Naive thymus-derived CD8-positive, alpha-beta T cell (primary cell): Measurements from ENCODE around the gene CBLB. TPM values are rescaled to one million over a fixed set of nuclear protein-coding genes. Genes with fewer than 3 reads are reported as not detected.

Experiments used
- ATAC-seq, 2 donors: fragments of 150-1000 bp; cut with Tn5 transposase in 1 of 2; sonication (Bioruptor Pico), chemical (Tn5 transposase) in 1 of 2; 1 replicate in 1 of 2; 2 replicates in 1 of 2; pipeline ENCODE4 v1.10.0; 2021; ENCODE audit warnings: mild to moderate bottlenecking in 2 of 2, moderate library complexity in 2 of 2
- POLR2A ChIA-PET: fragments of 350-600 bp; sonication (Branson Sonifier 250); formaldehyde crosslinking; loops from one replicate; lab custom pipeline; 2021; ENCODE audit warnings: antibody characterized with exemption; lab: Charles Lee
- DNase-seq, 10 donors: peaks; one replicate each; pipeline versions ENCODE4 v3.0.0 to v3.0.0-alpha.2; 2020 to 2022
- H3K27ac Mint-ChIP-seq, 10 donors: one replicate each; pipeline ENCODE4 v1.8.0; 2020 to 2022; ENCODE audit warnings: mild to moderate bottlenecking in 10 of 10, mixed read lengths in 10 of 10, moderate library complexity in 4 of 10, inconsistent platforms in 1 of 10
- H3K27me3 Mint-ChIP-seq, 5 donors: one replicate each; pipeline ENCODE4 v1.8.0; 2021 to 2022; ENCODE audit warnings: mixed read lengths in 5 of 5
- H3K36me3 Mint-ChIP-seq, 3 donors: one replicate each; pipeline ENCODE4 v1.8.0; 2020 to 2022; ENCODE audit warnings: mixed read lengths in 3 of 3, mild to moderate bottlenecking in 2 of 3, inconsistent platforms in 1 of 3
- H3K4me1 Mint-ChIP-seq, 4 donors: one replicate each; pipeline ENCODE4 v1.8.0; 2021 to 2022; ENCODE audit warnings: mixed read lengths in 4 of 4
- H3K4me3 Mint-ChIP-seq, 10 donors: one replicate each; pipeline ENCODE4 v1.8.0; 2020 to 2022; ENCODE audit warnings: mild to moderate bottlenecking in 10 of 10, mixed read lengths in 10 of 10, moderate library complexity in 6 of 10, inconsistent platforms in 1 of 10
- H3K9me3 Mint-ChIP-seq, 9 donors: one replicate each; pipeline ENCODE4 v1.8.0; 2020 to 2022; ENCODE audit warnings: mixed read lengths in 9 of 9, mild to moderate bottlenecking in 3 of 9, inconsistent platforms in 1 of 9, moderate library complexity in 1 of 9
- polyA plus RNA-seq, 3 donors: library from polyadenylated mRNA; unstranded; fragments of 300-500 nt; fragmentation: Illumina TruSeq; gene quantifications; one replicate each; pipeline ENCODE4 v1.2.3, GENCODE V29; 2021
- total RNA-seq, 8 experiments: library from RNA in 2 of 8; stranded (reverse) in 2 of 8; gene quantifications; one replicate each; pipeline ENCODE4 v1.2.3 and lab custom pipeline; 2021 to 2026

Gene CBLB
- total and polyA plus RNA-seq, 5 experiments from 2014 or later = 32.1 to 108 (median 36.6) TPM

DNA sequence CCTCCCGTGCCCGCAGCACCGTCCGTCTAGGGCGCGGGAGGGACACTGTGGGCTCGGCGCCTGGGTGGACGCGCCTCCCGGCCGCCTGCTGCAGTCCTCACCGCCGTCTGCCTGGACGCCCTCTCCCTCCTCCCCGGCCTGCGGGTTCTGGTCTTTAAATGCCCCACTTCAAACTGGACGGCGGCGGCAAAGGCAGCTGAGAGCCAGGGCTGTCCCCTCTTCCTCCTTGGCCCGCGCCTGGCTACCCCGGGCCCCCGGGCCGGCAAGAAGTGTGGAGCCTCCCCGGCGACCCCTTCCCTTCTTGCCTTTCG lies 426 bp downstream of the CBLB start:
- H3K27ac Mint-ChIP-seq = peak overlapping the region; percentile 83 to 100 (median 99)
- no peaks in the 10 kb centered on the region for H3K27me3 Mint-ChIP-seq
- H3K36me3 Mint-ChIP-seq = peaks cover 4 to 28% (median 10%) of the 10 kb centered on the region in 3 donors
- no peak for ATAC-seq
- POLR2A ChIA-PET = interaction anchor here (0.8 to 1.8 kb wide), 12 partner anchors 9 to 341 kb away, joined by 3 to 6 read pairs (median 4); no protein-coding TSS in a partner anchor
- H3K4me3 Mint-ChIP-seq = peak overlapping the region in 9 of 10 donors; percentile 95 to 100 (median 99)
- peaks cover 31 to 60% (median 53%) of the 10 kb centered on the region in 4 donors for H3K4me1 Mint-ChIP-seq
- no peaks in the 10 kb centered on the region for H3K9me3 Mint-ChIP-seq
- DNase-seq = peak in 3 of 10 donors; percentile 14 to 62 (median 19)

DNA sequence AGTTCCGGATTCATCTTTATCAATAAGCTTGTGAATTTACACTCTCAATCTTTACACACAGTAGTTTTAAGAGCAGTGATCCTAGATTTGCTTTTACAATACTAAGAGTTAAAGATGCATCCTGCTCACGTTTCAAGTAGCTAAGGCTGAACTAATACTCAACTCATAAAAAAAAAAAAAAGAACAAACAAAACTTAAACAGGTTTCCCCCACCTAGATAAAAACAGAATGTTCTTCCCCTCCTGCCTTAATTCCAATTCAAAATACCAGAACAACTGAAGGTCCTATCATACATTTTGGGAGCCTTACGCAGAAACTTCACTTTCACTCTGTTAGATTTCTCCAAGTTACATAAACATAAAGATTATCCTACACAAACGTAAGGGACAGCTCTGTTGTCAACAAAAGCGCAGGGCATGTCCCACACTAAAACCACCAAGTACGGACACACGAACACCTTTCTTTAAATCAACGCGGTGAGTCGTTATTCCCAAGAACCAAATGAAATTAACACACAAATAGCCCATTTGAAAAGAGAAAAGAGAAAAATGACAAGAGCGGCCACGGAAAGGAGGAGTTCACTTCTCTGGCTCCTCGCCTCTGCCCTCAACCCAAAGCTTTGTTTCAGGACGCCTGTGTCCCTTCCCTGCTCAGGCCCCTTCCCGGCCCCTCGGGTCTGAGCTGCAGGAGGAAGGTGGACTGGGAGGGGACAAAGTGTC lies 941 bp downstream of the CBLB start:
- Mint-ChIP-seq H3K36me3 (peaks cover 4 to 28% (median 10%) of the 10 kb centered on the region in 3 donors), H3K4me1 (peaks cover 31 to 60% (median 53%) of the 10 kb centered on the region in 4 donors), H3K9me3 (no peaks in the 10 kb centered on the region)

DNA sequence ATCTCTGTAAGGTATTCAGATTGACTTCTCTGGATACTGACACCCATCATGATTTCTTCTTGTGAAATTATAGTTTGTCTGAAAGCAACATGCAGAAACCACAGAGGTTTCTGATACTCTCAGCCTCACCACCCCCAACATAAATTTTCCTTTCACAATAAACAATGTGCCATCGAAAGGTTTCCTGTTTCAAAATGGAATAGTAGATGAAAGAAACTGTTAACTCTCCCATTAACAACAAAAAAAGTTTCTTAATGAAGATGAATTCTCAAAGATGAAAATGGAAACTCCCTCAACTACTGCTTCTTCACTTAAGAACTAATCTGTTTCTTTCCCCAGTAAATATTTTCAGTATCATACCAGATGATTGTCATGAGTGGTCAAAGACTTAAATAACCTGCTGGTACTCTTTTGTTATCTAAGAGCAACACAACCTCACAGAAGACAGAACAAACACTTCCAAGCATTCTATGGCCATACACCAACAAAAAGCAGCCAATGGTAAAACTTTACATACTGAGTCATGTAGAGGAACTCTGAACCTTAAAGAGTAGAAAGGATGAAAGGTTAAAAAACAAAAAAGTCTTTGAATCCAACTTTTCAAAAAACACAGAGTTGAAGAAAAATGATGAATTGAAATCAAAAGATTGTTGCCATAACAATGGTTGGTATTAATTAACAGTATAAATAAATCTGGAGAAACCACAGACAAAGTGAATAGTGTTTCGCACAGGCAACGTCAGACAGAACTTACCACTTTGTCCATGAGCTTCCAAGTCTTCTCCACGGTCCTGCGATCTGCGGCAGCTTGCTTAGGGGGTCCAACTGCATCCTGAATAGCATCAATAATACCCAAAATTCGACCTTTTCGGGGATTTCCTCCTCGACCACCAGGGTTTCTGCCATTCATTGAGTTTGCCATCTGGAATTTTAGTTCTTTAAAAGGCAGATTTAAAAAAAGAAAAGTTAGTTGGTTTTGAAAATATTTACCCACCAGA lies 1.9 kb downstream of the CBLB start:
- POLR2A ChIA-PET = interaction anchor here (0.6 to 1.8 kb wide), 8 partner anchors 10 to 743 kb away, joined by 3 to 6 read pairs (median 4); no protein-coding TSS in a partner anchor
- DNase-seq = peak in 4 of 10 donors; percentile 25 to 31 (median 27)
- ATAC-seq = no peak
- H3K27ac Mint-ChIP-seq = peak overlapping the region; percentile 83 to 100 (median 99)
- no peaks in the 10 kb centered on the region for H3K27me3 Mint-ChIP-seq
- H3K4me1 Mint-ChIP-seq = peaks cover 27 to 60% (median 53%) of the 10 kb centered on the region in 4 donors
- no peaks in the 10 kb centered on the region for H3K9me3 Mint-ChIP-seq
- H3K36me3 Mint-ChIP-seq = peaks cover 4 to 28% (median 10%) of the 10 kb centered on the region in 3 donors
- H3K4me3 Mint-ChIP-seq = peak overlapping the region in 9 of 10 donors; percentile 95 to 100 (median 99)

More for the DNA sequence above, 941 bp downstream of the CBLB start:
- no peaks in the 10 kb centered on the region for H3K27me3 Mint-ChIP-seq
- H3K4me3 Mint-ChIP-seq = peak overlapping the region in 9 of 10 donors; percentile 95 to 100 (median 99)
- DNase-seq (peak in 4 of 10 donors; percentile 21 to 44 (median 34)), ATAC-seq (no peak)
- H3K27ac Mint-ChIP-seq = peak overlapping the region; percentile 83 to 100 (median 99)
- POLR2A ChIA-PET = interaction anchor here (0.6 to 1.8 kb wide), 15 partner anchors 9 to 742 kb away, joined by 3 to 6 read pairs (median 3); no protein-coding TSS in a partner anchor

DNA sequence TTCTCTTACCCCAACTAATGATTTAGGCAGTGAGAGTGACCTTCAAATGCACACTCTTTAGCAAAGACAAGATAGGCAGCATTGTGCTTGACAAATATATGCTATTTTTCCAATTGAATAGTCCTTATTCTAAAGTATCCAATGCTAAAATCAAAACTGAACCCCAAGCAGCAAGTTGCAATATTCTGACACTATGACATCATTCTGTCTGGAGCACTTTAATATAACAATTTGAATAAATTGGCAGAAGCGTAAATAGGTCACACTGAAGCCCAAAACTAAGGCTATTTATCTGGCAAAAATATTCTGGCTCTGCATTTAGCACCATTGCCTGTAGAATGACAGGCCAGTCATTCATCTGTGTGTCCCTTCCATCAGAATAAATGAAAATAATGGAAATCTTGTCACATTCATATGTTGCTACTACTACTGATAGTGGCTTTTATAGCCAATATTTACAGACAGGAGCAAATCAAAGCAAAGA lies 2.9 kb downstream of the CBLB start:
- Mint-ChIP-seq H3K9me3 (no peaks in the 10 kb centered on the region), H3K36me3 (peaks cover 4 to 28% (median 10%) of the 10 kb centered on the region in 3 donors), H3K27me3 (no peaks in the 10 kb centered on the region), H3K4me3 (peak overlapping the region in 9 of 10 donors; percentile 95 to 100 (median 99)), H3K27ac (peak overlapping the region in 9 of 10 donors; percentile 15 to 99 (median 83)), H3K4me1 (peaks cover 26 to 52% (median 48%) of the 10 kb centered on the region in 4 donors)
- POLR2A ChIA-PET = no interaction called here
- ATAC-seq = no peak
- DNase-seq = no peak

DNA sequence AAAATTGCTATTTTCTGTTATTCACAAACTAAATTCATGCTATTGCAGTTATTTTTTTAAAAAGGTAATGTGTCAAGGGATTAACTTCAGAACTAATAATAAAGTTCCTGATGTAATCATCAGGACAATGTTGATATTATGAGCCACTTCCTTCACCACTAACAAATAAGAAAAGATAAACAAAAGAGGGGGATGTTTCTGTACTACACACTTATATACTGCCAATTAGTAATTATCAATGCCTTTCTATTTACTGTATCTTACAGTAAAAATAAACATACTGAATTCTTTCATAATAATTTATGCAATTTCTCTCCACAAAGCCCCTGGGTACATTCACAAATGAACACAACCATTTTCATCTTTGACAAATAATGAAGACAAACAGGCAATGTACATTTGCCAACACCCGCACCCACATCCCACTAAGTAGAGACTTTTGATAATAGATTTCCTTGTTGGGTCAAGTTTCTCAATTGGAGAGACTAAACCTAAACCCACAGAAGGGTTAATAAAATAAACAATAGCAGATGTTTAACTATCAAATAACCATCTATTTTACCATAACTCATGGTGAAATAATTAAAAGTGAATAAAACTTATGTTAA lies 3.7 kb downstream of the CBLB start:
- POLR2A ChIA-PET = no interaction called here
- no peaks in the 10 kb centered on the region for H3K9me3 Mint-ChIP-seq
- peaks cover 4 to 33% (median 12%) of the 10 kb centered on the region in 3 donors for H3K36me3 Mint-ChIP-seq
- ATAC-seq (no peak), DNase-seq (no peak)
- no peaks in the 10 kb centered on the region for H3K27me3 Mint-ChIP-seq
- H3K4me1 Mint-ChIP-seq = peaks cover 27 to 49% (median 45%) of the 10 kb centered on the region in 4 donors
- H3K4me3 Mint-ChIP-seq = peak overlapping the region in 9 of 10 donors; percentile 40 to 100 (median 98)
- peak overlapping the region in 9 of 10 donors; percentile 2 to 99 (median 67) for H3K27ac Mint-ChIP-seq

DNA sequence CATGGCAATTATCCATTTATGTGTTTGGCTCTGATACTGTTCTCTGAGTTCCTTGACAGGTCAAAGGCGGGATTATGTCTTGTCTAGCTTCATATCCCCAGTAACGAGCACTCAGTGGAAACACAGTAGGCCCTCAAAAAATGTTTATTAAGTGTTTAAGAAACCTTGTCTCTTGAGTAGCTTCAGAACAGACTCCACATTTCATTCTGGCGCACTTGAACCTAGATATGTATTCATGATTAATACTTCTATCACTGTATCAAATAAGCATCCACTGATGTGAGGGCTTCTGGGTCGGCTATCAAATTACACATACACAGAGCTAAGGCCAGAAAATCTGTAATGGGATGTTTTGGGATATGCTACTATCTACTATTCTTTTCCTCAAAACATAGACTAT lies 4.6 kb downstream of the CBLB start:
- Mint-ChIP-seq H3K27ac (peak overlapping the region in 9 of 10 donors; percentile 2 to 88 (median 72)), H3K4me3 (peak overlapping the region in 9 of 10 donors; percentile 26 to 99 (median 95)), H3K9me3 (no peaks in the 10 kb centered on the region), H3K27me3 (no peaks in the 10 kb centered on the region), H3K4me1 (peaks cover 26 to 43% (median 39%) of the 10 kb centered on the region in 4 donors), H3K36me3 (peaks cover 4 to 40% (median 18%) of the 10 kb centered on the region in 3 donors)
- DNase-seq (no peak), ATAC-seq (no peak)
- POLR2A ChIA-PET = no interaction called here

DNA sequence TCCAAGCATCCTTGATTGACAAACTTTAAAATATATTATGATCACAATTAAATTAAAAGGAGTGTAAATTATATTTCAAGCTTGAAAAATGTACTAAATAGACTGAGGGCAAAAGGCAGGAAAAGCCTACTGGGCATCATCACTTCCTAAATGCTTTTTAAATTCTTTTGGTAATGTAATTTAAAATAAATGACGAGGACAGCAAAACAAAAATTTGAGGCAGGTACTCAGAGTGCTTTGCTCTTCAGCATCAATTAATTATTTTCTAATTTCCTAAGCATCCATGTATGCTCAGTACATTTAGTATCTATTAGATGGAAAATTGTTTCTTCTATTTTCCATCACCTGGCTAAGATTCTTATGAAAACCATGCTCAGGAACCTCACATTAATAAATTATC lies 5.2 kb downstream of the CBLB start:
- Mint-ChIP-seq H3K27me3 (no peaks in the 10 kb centered on the region), H3K4me1 (peaks cover 26 to 47% (median 40%) of the 10 kb centered on the region in 4 donors), H3K36me3 (peaks cover 4 to 44% (median 20%) of the 10 kb centered on the region in 3 donors), H3K27ac (peak overlapping the region in 5 of 10 donors; percentile 25 to 88 (median 76)), H3K4me3 (peak overlapping the region in 5 of 10 donors; percentile 34 to 99 (median 95)), H3K9me3 (no peaks in the 10 kb centered on the region)
- ATAC-seq (no peak), DNase-seq (no peak)
- POLR2A ChIA-PET = interaction anchor here (1.1 kb wide), 1 partner anchor 170 kb away, joined by 4 read pairs; no protein-coding TSS in a partner anchor

DNA sequence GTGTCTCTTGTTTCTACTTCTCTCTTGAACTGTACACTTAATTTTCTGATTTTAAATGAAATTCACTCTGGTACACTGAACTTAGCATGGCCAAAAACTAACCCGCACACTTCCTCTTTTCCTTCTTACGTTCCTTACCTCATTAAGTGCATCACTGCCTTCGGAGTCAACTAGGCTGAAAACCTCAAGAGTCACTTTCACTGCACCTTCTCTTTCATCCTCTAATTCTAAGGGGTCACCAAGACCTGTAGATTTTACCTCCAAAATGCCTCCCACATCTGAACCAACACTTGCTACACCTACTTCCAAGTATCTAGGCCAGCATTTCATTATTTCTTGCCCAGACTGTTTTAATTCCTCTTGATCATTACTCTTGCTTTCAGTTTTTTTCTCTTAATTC lies 6.6 kb downstream of the CBLB start:
- no peaks in the 10 kb centered on the region for H3K27me3 Mint-ChIP-seq
- no peak overlapping the region for H3K4me3 Mint-ChIP-seq
- no peak overlapping the region for H3K27ac Mint-ChIP-seq
- H3K36me3 Mint-ChIP-seq = peaks cover 0 to 55% (median 20%) of the 10 kb centered on the region in 3 donors
- DNase-seq (peak in 4 of 10 donors; percentile 14 to 34 (median 16)), ATAC-seq (peak; percentile 41 to 71)
- POLR2A ChIA-PET = interaction anchor here (1.1 kb wide), 1 partner anchor 168 kb away, joined by 4 read pairs; no protein-coding TSS in a partner anchor
- H3K4me1 Mint-ChIP-seq = peaks cover 29 to 61% (median 48%) of the 10 kb centered on the region in 4 donors
- H3K9me3 Mint-ChIP-seq = no peaks in the 10 kb centered on the region

DNA sequence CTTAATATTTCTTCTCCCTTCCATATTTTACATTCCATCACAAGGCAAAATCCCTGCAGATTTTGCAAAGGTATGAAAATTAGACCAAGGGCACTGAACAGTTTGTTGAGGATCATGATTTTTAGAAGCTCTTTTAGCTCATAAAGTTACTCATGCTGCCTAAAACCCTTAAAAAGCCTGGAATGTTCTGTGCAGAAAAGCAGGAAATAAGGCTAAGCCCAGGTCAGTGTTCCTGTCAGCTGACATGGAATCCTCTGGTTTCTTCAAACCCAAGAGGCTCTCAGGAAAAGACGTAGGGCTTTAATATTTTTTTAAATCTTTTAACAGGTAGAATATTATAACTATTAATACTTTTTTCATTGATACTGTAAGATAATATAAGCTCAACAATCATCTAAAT lies 8.2 kb downstream of the CBLB start:
- H3K36me3 Mint-ChIP-seq = peaks cover 0 to 53% (median 19%) of the 10 kb centered on the region in 3 donors
- H3K9me3 Mint-ChIP-seq = no peaks in the 10 kb centered on the region
- no peak for ATAC-seq
- no peak overlapping the region for H3K4me3 Mint-ChIP-seq
- no peaks in the 10 kb centered on the region for H3K27me3 Mint-ChIP-seq
- no peak overlapping the region for H3K27ac Mint-ChIP-seq
- no peak for DNase-seq
- H3K4me1 Mint-ChIP-seq = peaks cover 20 to 60% (median 43%) of the 10 kb centered on the region in 4 donors
- POLR2A ChIA-PET = interaction anchor here (0.7 kb wide), 1 partner anchor 23 kb away, joined by 3 read pairs; no protein-coding TSS in a partner anchor

DNA sequence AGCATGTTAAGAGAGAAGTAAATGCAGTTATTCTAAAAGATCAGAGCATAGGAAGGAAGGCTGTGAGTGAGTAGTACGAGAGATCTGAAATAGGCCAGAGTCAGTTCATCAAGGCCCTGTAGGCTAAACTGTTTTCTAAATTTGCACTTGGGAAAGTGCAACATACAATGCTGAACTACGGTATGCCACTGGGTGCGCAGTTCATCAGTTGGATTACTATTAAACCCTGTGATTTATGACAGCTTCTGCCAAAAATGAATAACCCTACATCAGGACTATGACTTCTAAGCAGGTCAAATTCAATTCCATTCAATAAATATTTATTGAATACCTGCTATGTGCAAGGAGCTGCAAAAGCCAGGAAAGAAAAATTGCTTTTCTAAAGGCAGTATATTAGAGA lies 10.8 kb downstream of the CBLB start:
- peaks cover 5 to 56% (median 30%) of the 10 kb centered on the region in 3 donors for H3K36me3 Mint-ChIP-seq
- peak overlapping the region in 9 of 10 donors; percentile 15 to 67 (median 33) for H3K4me3 Mint-ChIP-seq
- peaks cover 0 to 1% (median 0%) of the 10 kb centered on the region in 9 donors for H3K9me3 Mint-ChIP-seq
- no peak for DNase-seq
- POLR2A ChIA-PET = interaction anchor here (1.0 kb wide), 1 partner anchor 11 kb away, joined by 4 read pairs; the partner anchor contains the start of gene CBLB
- H3K27me3 Mint-ChIP-seq = no peaks in the 10 kb centered on the region
- peak in 1 of 2 donors; percentile 23 for ATAC-seq
- H3K4me1 Mint-ChIP-seq = peaks cover 9 to 61% (median 40%) of the 10 kb centered on the region in 4 donors
- H3K27ac Mint-ChIP-seq = peak overlapping the region in 5 of 10 donors; percentile 1 to 60 (median 9)

DNA sequence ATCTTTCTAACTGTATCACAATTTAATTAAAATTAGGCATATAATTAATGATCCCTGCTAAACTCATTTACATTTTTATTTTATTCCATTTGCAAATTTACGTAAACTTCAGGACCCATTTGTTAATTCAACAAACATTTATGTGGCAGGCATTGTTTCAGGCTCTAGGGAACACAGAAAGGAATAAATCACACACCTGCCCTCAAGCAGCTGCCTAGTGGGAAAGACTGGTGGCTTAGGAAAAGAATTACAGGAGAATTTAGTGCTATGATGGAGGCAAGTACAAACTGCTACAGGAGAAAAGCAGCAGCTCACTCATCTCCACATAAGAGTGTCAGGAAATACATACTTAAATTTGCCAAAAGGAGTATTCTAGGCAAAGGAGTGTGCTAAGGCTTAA lies 11.2 kb downstream of the CBLB start:
- Mint-ChIP-seq H3K9me3 (peaks cover 0 to 1% (median 0%) of the 10 kb centered on the region in 9 donors), H3K27me3 (no peaks in the 10 kb centered on the region), H3K27ac (peak overlapping the region in 6 of 10 donors; percentile 0 to 60 (median 10)), H3K4me1 (peaks cover 9 to 64% (median 43%) of the 10 kb centered on the region in 4 donors), H3K4me3 (peak overlapping the region in 9 of 10 donors; percentile 15 to 67 (median 33)), H3K36me3 (peaks cover 7 to 60% (median 33%) of the 10 kb centered on the region in 3 donors)
- ATAC-seq = peak in 1 of 2 donors; percentile 14
- DNase-seq = no peak
- POLR2A ChIA-PET = interaction anchor here (1.0 kb wide), 1 partner anchor 11 kb away, joined by 4 read pairs; the partner anchor contains the start of gene CBLB
